ENCODE results near the gene USP15. TPM values are rescaled to one million over a fixed set of nuclear protein-coding genes. Genes with fewer than 3 reads are reported as not detected.

Gene USP15
- total and polyA plus RNA-seq, 2 donors (not counting 3 experiments of a cell fraction or from before 2014, with no cell fraction given), result 20.0 to 61.8 TPM

GRCh38 chr12:62328296-62328921 is 68.2 kb downstream of the USP15 start:
- no peak overlapping the region for H3K4me2 ChIP-seq (ENCODE audit: insufficient read depth, low read length)
- no peaks in the 10 kb centered on the region for H3K4me1 ChIP-seq (ENCODE audit: control insufficient read depth, extremely low read depth, insufficient read depth, low read length)
- TF ChIP-seq MYC (IDR thresholded peaks at IDR 0.05; ENCODE audit: low read depth, low read length) (no peak), JUN (IDR thresholded peaks at IDR 0.05; ENCODE audit: borderline replicate concordance, insufficient read depth, insufficient read length, low read depth) (no peak), GATA2 (IDR thresholded peaks at IDR 0.05; ENCODE audit: insufficient read depth, insufficient read length, low read depth, low read length) (no peak)
- TF ChIP-seq, protein P1, sequence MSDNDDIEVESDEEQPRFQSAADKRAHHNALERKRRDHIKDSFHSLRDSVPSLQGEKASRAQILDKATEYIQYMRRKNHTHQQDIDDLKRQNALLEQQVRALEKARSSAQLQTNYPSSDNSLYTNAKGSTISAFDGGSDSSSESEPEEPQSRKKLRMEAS (IDR thresholded peaks at IDR 0.05; ENCODE audit: insufficient read depth, insufficient read length), result no peak
- POLR2A ChIA-PET, result no interaction called here
- no peaks in the 10 kb centered on the region for H3K9me3 ChIP-seq (replicated peaks; ENCODE audit: control insufficient read depth, insufficient read depth, low read length)
- no peak overlapping the region for H2AFZ ChIP-seq (ENCODE audit: low read depth, low read length)
- CTCF ChIA-PET, result no interaction called here
- no peak for FAIRE-seq
- dilution Hi-C loops (cut with MboI; ENCODE audit: extremely low pct_ligation_motif_present, low sequenced_read_pairs) (no loop called here), intact Hi-C loops (cut with micrococcal nuclease) (no loop called here)
- peaks cover 0 to 3% of the 10 kb centered on the region in 2 experiments for H3K36me3 ChIP-seq (ENCODE audit: control insufficient read depth in 2 of 2, extremely low read depth in 1 of 2, insufficient read depth in 2 of 2, low read length in 2 of 2)
- BruUV-seq (replicated peaks), result no TSS peak
- H3K9me1 ChIP-seq (replicated peaks; ENCODE audit: control insufficient read depth, extremely low read depth, insufficient read depth, low read length), result no peaks in the 10 kb centered on the region
- no peaks in the 10 kb centered on the region for H3K79me2 ChIP-seq (ENCODE audit: control insufficient read depth, insufficient read depth, low read length)
- H3K4me3 ChIP-seq (replicated peaks in 1 of 3; ENCODE audit: insufficient read depth in 1 of 3, low read depth in 1 of 3, low read length in 3 of 3), result no peak overlapping the region
- H3K27ac ChIP-seq (ENCODE audit: insufficient read depth, low read depth, low read length), result no peak overlapping the region
- H3K27me3 ChIP-seq (ENCODE audit: control insufficient read depth in 2 of 2, insufficient read depth in 2 of 2, low read length in 2 of 2), result no peaks in the 10 kb centered on the region
- DNase-seq (ENCODE audit: low read depth, low spot score), result no peak
- no peak overlapping the region for H3K9ac ChIP-seq (replicated peaks; ENCODE audit: extremely low read depth, insufficient read depth, low read length)
- no peaks in the 10 kb centered on the region for H4K20me1 ChIP-seq (replicated peaks; ENCODE audit: control insufficient read depth, extremely low read depth, insufficient read depth, low read length)

GRCh38 chr12:62331306-62331705 is 71.1 kb downstream of the USP15 start:
- Histone ChIP-seq H3K27ac (ENCODE audit: insufficient read depth, low read depth, low read length) (no peak overlapping the region), H2AFZ (ENCODE audit: low read depth, low read length) (no peak overlapping the region), H3K4me2 (ENCODE audit: insufficient read depth, low read length) (no peak overlapping the region), H3K27me3 (ENCODE audit: control insufficient read depth in 2 of 2, insufficient read depth in 2 of 2, low read length in 2 of 2) (no peaks in the 10 kb centered on the region), H4K20me1 (replicated peaks; ENCODE audit: control insufficient read depth, extremely low read depth, insufficient read depth, low read length) (no peaks in the 10 kb centered on the region), H3K4me1 (ENCODE audit: control insufficient read depth, extremely low read depth, insufficient read depth, low read length) (no peaks in the 10 kb centered on the region), H3K79me2 (ENCODE audit: control insufficient read depth, insufficient read depth, low read length) (peaks cover 9% of the 10 kb centered on the region), H3K9me3 (replicated peaks; ENCODE audit: control insufficient read depth, insufficient read depth, low read length) (no peaks in the 10 kb centered on the region), H3K4me3 (replicated peaks in 1 of 3; ENCODE audit: insufficient read depth in 1 of 3, low read depth in 1 of 3, low read length in 3 of 3) (no peak overlapping the region), H3K36me3 (ENCODE audit: control insufficient read depth in 2 of 2, extremely low read depth in 1 of 2, insufficient read depth in 2 of 2, low read length in 2 of 2) (no peaks in the 10 kb centered on the region), H3K9me1 (replicated peaks; ENCODE audit: control insufficient read depth, extremely low read depth, insufficient read depth, low read length) (no peaks in the 10 kb centered on the region), H3K9ac (replicated peaks; ENCODE audit: extremely low read depth, insufficient read depth, low read length) (no peak overlapping the region)
- ChIA-PET CTCF (no interaction called here), POLR2A (no interaction called here)
- FAIRE-seq (no peak), DNase-seq (ENCODE audit: low read depth, low spot score) (no peak)
- intact Hi-C loops (cut with micrococcal nuclease), result no loop called here
- dilution Hi-C loops (cut with MboI; ENCODE audit: extremely low pct_ligation_motif_present, low sequenced_read_pairs), result no loop called here
- TF ChIP-seq, protein P2, sequence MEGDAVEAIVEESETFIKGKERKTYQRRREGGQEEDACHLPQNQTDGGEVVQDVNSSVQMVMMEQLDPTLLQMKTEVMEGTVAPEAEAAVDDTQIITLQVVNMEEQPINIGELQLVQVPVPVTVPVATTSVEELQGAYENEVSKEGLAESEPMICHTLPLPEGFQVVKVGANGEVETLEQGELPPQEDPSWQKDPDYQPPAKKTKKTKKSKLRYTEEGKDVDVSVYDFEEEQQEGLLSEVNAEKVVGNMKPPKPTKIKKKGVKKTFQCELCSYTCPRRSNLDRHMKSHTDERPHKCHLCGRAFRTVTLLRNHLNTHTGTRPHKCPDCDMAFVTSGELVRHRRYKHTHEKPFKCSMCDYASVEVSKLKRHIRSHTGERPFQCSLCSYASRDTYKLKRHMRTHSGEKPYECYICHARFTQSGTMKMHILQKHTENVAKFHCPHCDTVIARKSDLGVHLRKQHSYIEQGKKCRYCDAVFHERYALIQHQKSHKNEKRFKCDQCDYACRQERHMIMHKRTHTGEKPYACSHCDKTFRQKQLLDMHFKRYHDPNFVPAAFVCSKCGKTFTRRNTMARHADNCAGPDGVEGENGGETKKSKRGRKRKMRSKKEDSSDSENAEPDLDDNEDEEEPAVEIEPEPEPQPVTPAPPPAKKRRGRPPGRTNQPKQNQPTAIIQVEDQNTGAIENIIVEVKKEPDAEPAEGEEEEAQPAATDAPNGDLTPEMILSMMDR (IDR thresholded peaks at IDR 0.05; ENCODE audit: extremely low read depth in 1 of 2, insufficient read depth in 1 of 2, low read depth in 1 of 2, low read length in 2 of 2), result no peak
- no peak for TF ChIP-seq GATA2 (IDR thresholded peaks at IDR 0.05; ENCODE audit: insufficient read depth, insufficient read length, low read depth, low read length)
- TF ChIP-seq POLR2A (IDR thresholded peaks at IDR 0.05; ENCODE audit: low read depth, low read length), result no peak
- no peak for TF ChIP-seq POLR2AphosphoS5 (IDR thresholded peaks at IDR 0.05; ENCODE audit: insufficient read depth, low read depth, low read length)
- no peak for TF ChIP-seq EZH2 (IDR thresholded peaks at IDR 0.05; ENCODE audit: borderline replicate concordance, low read depth, low read length, severe bottlenecking)
- TF ChIP-seq, protein P1 (IDR thresholded peaks at IDR 0.05; ENCODE audit: insufficient read depth, insufficient read length), result no peak
- TF ChIP-seq FOS (IDR thresholded peaks at IDR 0.05; ENCODE audit: borderline replicate concordance, insufficient read depth, low read length), result no peak
- BruUV-seq (replicated peaks), result no TSS peak

All from endothelial cell of umbilical vein (primary cell).